CD4-positive, alpha-beta T cell treated with Interleukin-2 at 100 ng/mL for 4 hours (primary cell): ENCODE data around the gene DOCK6.

ENCODE experiments used
- DNase-seq: peaks from one replicate; pipeline ENCODE4 v3.0.0-alpha.2; 2020; ENCODE audit warnings: low spot score

The DOCK6 gene

GRCh38 chr19:11223200-11223599, 39.1 kb downstream of the DOCK6 start:
- DNase-seq: no peak

GRCh38 chr19:11221082-11221598, 41.2 kb downstream of the DOCK6 start:
- no peak for DNase-seq

GRCh38 chr19:11214387-11214786, 47.9 kb downstream of the DOCK6 start:
- DNase-seq: no peak

GRCh38 chr19:11210656-11210928, 51.7 kb downstream of the DOCK6 start:
- DNase-seq: no peak

- DNase-seq: no peak
These were observed 52.3 kb downstream of the DOCK6 start for GRCh38 chr19:11209839-11210655.

GRCh38 chr19:11208561-11209471, 53.5 kb downstream of the DOCK6 start:
- no peak for DNase-seq

- no peak for DNase-seq
These were observed 56.3 kb downstream of the DOCK6 start for GRCh38 chr19:11205939-11206570.

GRCh38 chr19:11204943-11205349, 57.4 kb downstream of the DOCK6 start:
- no peak for DNase-seq

GRCh38 chr19:11204076-11204602, 58.2 kb downstream of the DOCK6 start:
- no peak for DNase-seq

GRCh38 chr19:11203194-11204075, 58.9 kb downstream of the DOCK6 start:
- peak; percentile 16 for DNase-seq

- DNase-seq: no peak
These were observed 59.7 kb downstream of the DOCK6 start for GRCh38 chr19:11202488-11203193.

GRCh38 chr19:11201791-11202190, 60.5 kb downstream of the DOCK6 start:
- DNase-seq: no peak

GRCh38 chr19:11200931-11201330, 61.4 kb downstream of the DOCK6 start:
- DNase-seq: no peak

GRCh38 chr19:11200015-11200574, 62.2 kb downstream of the DOCK6 start:
- no peak for DNase-seq

GRCh38 chr19:11199517-11199916, 62.8 kb downstream of the DOCK6 start:
- DNase-seq: no peak

- DNase-seq: no peak
These were observed 63.4 kb downstream of the DOCK6 start for GRCh38 chr19:11198769-11199424.

- DNase-seq: no peak
These were observed 64.2 kb downstream of the DOCK6 start for GRCh38 chr19:11198175-11198534.

- peak; percentile 68 for DNase-seq
These were observed 64.8 kb downstream of the DOCK6 start, which contains the start of gene KANK2 for GRCh38 chr19:11197291-11198174. Gene KANK2 (minus strand): TSS chr19:11197545. CDS start chr19:11194511, 3,034 bp downstream.
